ENCODE data around the gene KLHL8. TPM values are rescaled to one million over a fixed set of nuclear protein-coding genes. Genes with fewer than 3 reads are reported as not detected.

The KLHL8 gene
- total RNA-seq, 1 experiment from 2014 or later: 24.2 TPM

- intact Hi-C loops (cut with micrococcal nuclease): no loop called here
- no peak for TF ChIP-seq SP1 (IDR thresholded peaks at IDR 0.05; ENCODE audit: low read depth)
- Histone ChIP-seq H3K9me2 (ENCODE audit: insufficient read depth) (no peaks in the 10 kb centered on the region), H3K79me2 (ENCODE audit: insufficient read depth, low read length) (peaks cover 84% of the 10 kb centered on the region), H3K4me2 (ENCODE audit: low read length) (no peak overlapping the region), H3K9me3 (ENCODE audit: control insufficient read depth in 1 of 2, insufficient read depth in 1 of 2, low read depth in 1 of 2, low read length in 2 of 2) (no peaks in the 10 kb centered on the region), H3K36me3 (ENCODE audit: control insufficient read depth in 1 of 2, insufficient read depth in 2 of 2, low read length in 2 of 2) (no peaks in the 10 kb centered on the region), H4K20me1 (ENCODE audit: insufficient read depth) (no peaks in the 10 kb centered on the region), H3K9ac (ENCODE audit: low read length) (no peak overlapping the region), H3K27me3 (ENCODE audit: insufficient read depth, low read length) (no peaks in the 10 kb centered on the region), H2AFZ (ENCODE audit: low read depth, low read length, poor library complexity, severe bottlenecking) (no peak overlapping the region), H3K4me1 (ENCODE audit: control insufficient read depth in 1 of 2, insufficient read depth in 2 of 2, low read length in 2 of 2) (peaks cover 2 to 17% of the 10 kb centered on the region in 2 experiments; a peak in 3 of 4 replicates), H3K4me3 (replicated peaks in 1 of 2; ENCODE audit: low read depth in 1 of 2, low read length in 2 of 2) (no peak overlapping the region), H3K27ac (ENCODE audit: low read depth, low read length) (no peak overlapping the region)
- ChIA-PET RAD21 (ENCODE audit: low non-redundant PET in 1 of 2, low total read pairs in 2 of 2, uncharacterized antibody in 2 of 2, unreplicated experiment in 2 of 2) (no interaction called here), POLR2A (no interaction called here), CTCF (no interaction called here)
- BruUV-seq (replicated peaks): no TSS peak
- ATAC-seq: no peak
- DNase-seq (ENCODE audit: low read depth, low spot score): no peak
Measured at GRCh38 chr4:87216469-87216868, 3.9 kb downstream of the KLHL8 start.

GRCh38 chr4:87213421-87214075 is 6.9 kb downstream of the KLHL8 start:
- ATAC-seq (no peak), DNase-seq (ENCODE audit: low read depth, low spot score) (no peak)
- Histone ChIP-seq H3K79me2 (ENCODE audit: insufficient read depth, low read length) (peaks cover 91% of the 10 kb centered on the region), H3K4me2 (ENCODE audit: low read length) (no peak overlapping the region), H3K36me3 (ENCODE audit: control insufficient read depth in 1 of 2, insufficient read depth in 2 of 2, low read length in 2 of 2) (no peaks in the 10 kb centered on the region), H2AFZ (ENCODE audit: low read depth, low read length, poor library complexity, severe bottlenecking) (no peak overlapping the region), H4K20me1 (ENCODE audit: insufficient read depth) (no peaks in the 10 kb centered on the region), H3K4me1 (ENCODE audit: control insufficient read depth in 1 of 2, insufficient read depth in 2 of 2, low read length in 2 of 2) (no peaks in the 10 kb centered on the region), H3K9me3 (ENCODE audit: control insufficient read depth in 1 of 2, insufficient read depth in 1 of 2, low read depth in 1 of 2, low read length in 2 of 2) (no peaks in the 10 kb centered on the region), H3K27ac (ENCODE audit: low read depth, low read length) (no peak overlapping the region), H3K4me3 (replicated peaks in 1 of 2; ENCODE audit: low read depth in 1 of 2, low read length in 2 of 2) (no peak overlapping the region), H3K27me3 (ENCODE audit: insufficient read depth, low read length) (no peaks in the 10 kb centered on the region), H3K9me2 (ENCODE audit: insufficient read depth) (no peaks in the 10 kb centered on the region), H3K9ac (ENCODE audit: low read length) (no peak overlapping the region)
- CTCF ChIA-PET: no interaction called here
- intact Hi-C loops (cut with micrococcal nuclease): no loop called here
- no peak for TF ChIP-seq EZH2 (IDR thresholded peaks at IDR 0.05)
- TF ChIP-seq TCF7L2 (IDR thresholded peaks at IDR 0.05; ENCODE audit: borderline replicate concordance, extremely low read depth, insufficient read depth, insufficient read length): no peak
- TF ChIP-seq ZBTB33 (IDR thresholded peaks at IDR 0.05; ENCODE audit: extremely low read depth, insufficient replicate concordance, low read length): no peak
- TF ChIP-seq ELF1 (IDR thresholded peaks at IDR 0.05; ENCODE audit: borderline replicate concordance, low read depth): no peak
- no peak for TF ChIP-seq REST (IDR thresholded peaks at IDR 0.05; ENCODE audit: low read depth)
- no peak for TF ChIP-seq SRF (IDR thresholded peaks at IDR 0.05; ENCODE audit: low read depth)
- TF ChIP-seq ZNF274 (IDR thresholded peaks at IDR 0.05; ENCODE audit: low read depth, low read length): no peak
- no peak for TF ChIP-seq CBX3 (IDR thresholded peaks at IDR 0.05; ENCODE audit: low read depth)
- TF ChIP-seq YY1 (IDR thresholded peaks at IDR 0.05; ENCODE audit: extremely low read depth, insufficient replicate concordance, low read depth, low read length): no peak
- no peak for TF ChIP-seq ATF3 (IDR thresholded peaks at IDR 0.05)
- TF ChIP-seq JUND (IDR thresholded peaks at IDR 0.05): no peak
- no peak for TF ChIP-seq MAX (IDR thresholded peaks at IDR 0.05)
- no peak for TF ChIP-seq RAD21 (IDR thresholded peaks at IDR 0.05; ENCODE audit: low read depth)
- TF ChIP-seq FOSL1 (IDR thresholded peaks at IDR 0.05; ENCODE audit: low read depth): no peak
- POLR2A ChIA-PET: no interaction called here
- no TSS peak for BruUV-seq (replicated peaks)
- RAD21 ChIA-PET (ENCODE audit: low non-redundant PET in 1 of 2, low total read pairs in 2 of 2, uncharacterized antibody in 2 of 2, unreplicated experiment in 2 of 2): no interaction called here

Data from HCT116 (cell line).